PC-3 (cell line): ENCODE results near the gene TFB1M. TPM values are rescaled to one million over a fixed set of nuclear protein-coding genes. Genes with fewer than 3 reads are reported as not detected.

ENCODE experiments used
- ATAC-seq: fragments of 200-7000 bp; cut with Tn5 transposase; 2 replicates; pipeline ENCODE4 v1.9.1; 2020; ENCODE audit warnings: mild to moderate bottlenecking, moderate library complexity
- BruUV-seq: library from RNA; stranded (reverse); fragments of 400-500 nt; replicated peaks from 2 replicates; lab custom pipeline; 2021; lab: Mats Ljungman, UMichigan
- CTCF ChIA-PET: fragments of 300-600 bp; sonication (Branson Sonifier 250); formaldehyde crosslinking; loops from one replicate; lab custom pipeline; 2022; ENCODE audit warnings: antibody characterized with exemption; lab: Charles Lee
- POLR2A ChIA-PET: fragments of 300-600 bp; sonication (Branson Sonifier 250); formaldehyde crosslinking; loops from one replicate; lab custom pipeline; 2022; ENCODE audit warnings: antibody characterized with exemption; ENCODE audit not compliant: unreplicated experiment; lab: Charles Lee
- DNase-seq: peaks from one replicate; pipeline ENCODE4 v3.0.0-alpha.2; 2015
- H2AFZ ChIP-seq: fragments of 300-600 bp; sonication (generic); 2 replicates; pipeline ENCODE4 v1.6.0; 2016; ENCODE audit warnings: antibody characterized with exemption, low read length
- H3F3A ChIP-seq: fragments of 300-600 bp; sonication (generic); one replicate; pipeline ENCODE4 v1.6.0; 2017; ENCODE audit warnings: antibody characterized with exemption, low read length, control low read depth, mild to moderate bottlenecking; ENCODE audit not compliant: unreplicated experiment
- H3K27ac ChIP-seq: fragments of 300-600 bp; sonication (generic); 2 replicates; pipeline ENCODE4 v1.5.1; 2016; ENCODE audit warnings: mild to moderate bottlenecking, low read length
- H3K27me3 ChIP-seq: fragments of 300-600 bp; sonication (generic); 2 replicates; pipeline ENCODE4 v1.6.1; 2016; ENCODE audit warnings: low read length, mixed read lengths
- H3K36me3 ChIP-seq: fragments of 300-600 bp; sonication (generic); 2 replicates; pipeline ENCODE4 v1.6.1; 2016; ENCODE audit warnings: low read depth, mixed run types, low read length, mixed read lengths
- H3K4me1 ChIP-seq: fragments of 300-600 bp; sonication (generic); 2 replicates; pipeline ENCODE4 v1.5.1; 2016; ENCODE audit warnings: low read length; ENCODE audit not compliant: insufficient read depth
- H3K4me2 ChIP-seq: fragments of 300-600 bp; sonication (generic); 2 replicates; pipeline ENCODE4 v1.6.0; 2016; ENCODE audit warnings: low read length
- H3K4me3 ChIP-seq: fragments of 300-600 bp; sonication (generic); 2 replicates; pipeline ENCODE4 v1.5.1; 2016; ENCODE audit warnings: mild to moderate bottlenecking, low read length, mixed read lengths
- H3K79me2 ChIP-seq: fragments of 300-600 bp; sonication (generic); 2 replicates; pipeline ENCODE4 v1.6.1; 2017; ENCODE audit warnings: low read length, mixed read lengths
- H3K9ac ChIP-seq: fragments of 300-600 bp; sonication (generic); 2 replicates; pipeline ENCODE4 v1.6.0; 2016; ENCODE audit warnings: mild to moderate bottlenecking, low read length
- H3K9me2 ChIP-seq: fragments of 300-600 bp; sonication (generic); replicated peaks from 2 replicates; pipeline ENCODE4 v1.6.1; 2016; ENCODE audit warnings: mixed run types, low read length, mixed read lengths
- H3K9me3 ChIP-seq: fragments of 300-600 bp; sonication (generic); 2 replicates; pipeline ENCODE4 v1.6.1; 2016; ENCODE audit warnings: low read length, mixed read lengths
- H4K20me1 ChIP-seq: fragments of 300-600 bp; sonication (generic); 2 replicates; pipeline ENCODE4 v1.6.1; 2016; ENCODE audit warnings: low read length, mixed read lengths
- EZH2 ChIP-seq: fragments of 300-600 bp; sonication (generic); IDR thresholded peaks from one replicate; pipeline ENCODE4 v1.6.1; 2017; ENCODE audit warnings: antibody characterized with exemption, mild to moderate bottlenecking, low read length; ENCODE audit not compliant: unreplicated experiment
- EZH2phosphoT487 ChIP-seq: fragments of 300-600 bp; sonication (generic); IDR thresholded peaks from 2 replicates; pipeline ENCODE4 v1.6.1; 2018; ENCODE audit warnings: mild to moderate bottlenecking, antibody characterized with exemption, low read length, borderline replicate concordance
- intact Hi-C: fragments of 100-400 bp; cut with micrococcal nuclease; formaldehyde crosslinking; loops from 2 replicates; pipeline ENCODE4 v1.9.0; 2023
- total RNA-seq: library from RNA; depleted of rRNA; stranded (reverse); fragments of >200 nt; gene quantifications from 2 replicates; pipeline ENCODE4 v1.2.3, GENCODE V29; 2014
- TF ChIP-seq, protein P1 (sequence below): fragments of 300-600 bp; sonication (generic); conservative IDR thresholded peaks from 2 replicates; pipeline ENCODE4 v1.5.1; 2017; ENCODE audit warnings: antibody characterized with exemption, low read depth, mild to moderate bottlenecking, low read length

TFB1M gene
- total RNA-seq, 1 experiment from 2014 or later, result 23.1 TPM

DNA sequence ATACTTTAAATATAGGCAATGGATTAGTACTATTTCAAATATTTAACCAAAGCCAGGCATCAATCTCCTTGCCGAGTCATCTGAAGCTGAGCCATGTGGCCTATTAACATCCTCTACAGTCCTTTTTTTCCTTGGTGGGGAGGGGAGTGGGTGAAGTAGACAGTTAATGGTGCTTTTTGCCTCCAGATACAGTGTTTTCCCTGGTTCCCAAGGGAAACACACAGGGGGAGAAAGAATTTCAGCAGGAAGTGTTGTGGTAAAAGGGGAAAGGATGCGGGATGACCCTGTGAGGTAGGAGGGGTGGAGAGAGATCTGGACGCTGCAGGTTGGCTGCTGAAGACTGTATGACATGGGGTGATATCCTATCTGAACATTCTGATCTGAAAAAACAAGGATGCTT is 40.9 kb downstream of the TFB1M start:
- POLR2A ChIA-PET, result no interaction called here
- DNase-seq (no peak), ATAC-seq (no peak)
- no peaks in the 10 kb centered on the region for H4K20me1 ChIP-seq
- H2AFZ ChIP-seq, result no peak overlapping the region
- no peak overlapping the region for H3K9ac ChIP-seq
- BruUV-seq, result no TSS peak
- TF ChIP-seq, protein P1, sequence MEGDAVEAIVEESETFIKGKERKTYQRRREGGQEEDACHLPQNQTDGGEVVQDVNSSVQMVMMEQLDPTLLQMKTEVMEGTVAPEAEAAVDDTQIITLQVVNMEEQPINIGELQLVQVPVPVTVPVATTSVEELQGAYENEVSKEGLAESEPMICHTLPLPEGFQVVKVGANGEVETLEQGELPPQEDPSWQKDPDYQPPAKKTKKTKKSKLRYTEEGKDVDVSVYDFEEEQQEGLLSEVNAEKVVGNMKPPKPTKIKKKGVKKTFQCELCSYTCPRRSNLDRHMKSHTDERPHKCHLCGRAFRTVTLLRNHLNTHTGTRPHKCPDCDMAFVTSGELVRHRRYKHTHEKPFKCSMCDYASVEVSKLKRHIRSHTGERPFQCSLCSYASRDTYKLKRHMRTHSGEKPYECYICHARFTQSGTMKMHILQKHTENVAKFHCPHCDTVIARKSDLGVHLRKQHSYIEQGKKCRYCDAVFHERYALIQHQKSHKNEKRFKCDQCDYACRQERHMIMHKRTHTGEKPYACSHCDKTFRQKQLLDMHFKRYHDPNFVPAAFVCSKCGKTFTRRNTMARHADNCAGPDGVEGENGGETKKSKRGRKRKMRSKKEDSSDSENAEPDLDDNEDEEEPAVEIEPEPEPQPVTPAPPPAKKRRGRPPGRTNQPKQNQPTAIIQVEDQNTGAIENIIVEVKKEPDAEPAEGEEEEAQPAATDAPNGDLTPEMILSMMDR, result no peak
- TF ChIP-seq EZH2phosphoT487 (no peak), EZH2 (no peak)
- H3K36me3 ChIP-seq, result no peaks in the 10 kb centered on the region; the same call in 1 of the 2 replicates
- CTCF ChIA-PET, result no interaction called here
- peaks cover 8% of the 10 kb centered on the region for H3K4me1 ChIP-seq
- no peaks in the 10 kb centered on the region for H3F3A ChIP-seq
- H3K9me2 ChIP-seq, result no peaks in the 10 kb centered on the region
- intact Hi-C loops, result no loop called here
- no peak overlapping the region for H3K27ac ChIP-seq
- H3K9me3 ChIP-seq, result no peaks in the 10 kb centered on the region
- H3K4me3 ChIP-seq, result no peak overlapping the region
- no peaks in the 10 kb centered on the region for H3K79me2 ChIP-seq
- no peaks in the 10 kb centered on the region for H3K27me3 ChIP-seq
- no peak overlapping the region for H3K4me2 ChIP-seq

DNA sequence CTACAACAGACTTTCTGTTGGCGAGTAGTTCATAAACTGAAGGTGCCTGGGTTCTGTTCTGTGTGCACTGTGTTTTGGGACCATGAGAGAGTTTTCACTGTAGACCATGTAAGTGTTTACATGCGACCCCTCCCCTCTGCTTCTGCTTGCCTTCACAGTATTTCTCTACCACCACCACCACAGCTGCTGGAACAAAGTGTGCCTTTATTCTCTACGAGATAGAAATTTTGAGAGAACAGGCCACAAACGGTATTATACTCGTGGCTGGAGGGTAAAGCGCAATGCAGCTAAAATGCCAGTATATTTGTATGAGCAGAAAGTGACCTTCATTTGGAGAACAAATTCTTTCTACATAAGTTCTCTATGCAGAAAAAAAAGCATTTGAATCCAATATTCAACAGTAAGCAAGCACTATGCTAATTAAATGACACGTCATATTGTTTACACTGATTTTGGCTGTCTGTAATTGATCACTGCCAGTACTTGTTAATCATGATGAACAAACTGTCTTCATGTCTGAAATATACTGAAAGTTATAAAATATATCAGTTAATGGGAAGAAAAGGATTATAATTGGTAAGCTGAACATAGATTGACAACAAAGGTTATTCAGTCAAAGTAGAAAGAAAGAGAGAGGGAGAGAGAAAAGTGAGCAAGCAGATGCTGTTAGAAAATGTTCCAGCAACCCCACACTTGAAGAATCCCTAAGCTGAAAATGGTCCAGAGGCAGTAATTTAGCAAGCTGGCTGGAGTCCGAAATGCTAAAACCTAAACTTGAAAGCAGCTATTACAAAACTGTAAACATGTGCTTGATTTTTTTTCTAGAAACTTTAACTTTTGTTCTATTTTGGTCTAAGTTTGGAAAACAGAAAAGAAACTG is 41.7 kb downstream of the TFB1M start:
- H3K4me3 ChIP-seq, result no peak overlapping the region
- H3K27ac ChIP-seq, result no peak overlapping the region
- CTCF ChIA-PET, result no interaction called here
- no peaks in the 10 kb centered on the region for H3K79me2 ChIP-seq
- no TSS peak for BruUV-seq
- no peak overlapping the region for H2AFZ ChIP-seq
- peaks cover 3% of the 10 kb centered on the region for H3K4me1 ChIP-seq
- no peak overlapping the region for H3K4me2 ChIP-seq
- no peaks in the 10 kb centered on the region for H3K9me3 ChIP-seq
- no peaks in the 10 kb centered on the region for H3K27me3 ChIP-seq
- H4K20me1 ChIP-seq, result no peaks in the 10 kb centered on the region
- intact Hi-C loops, result no loop called here
- H3K9me2 ChIP-seq, result no peaks in the 10 kb centered on the region
- DNase-seq (no peak), ATAC-seq (no peak)
- no peak overlapping the region for H3K9ac ChIP-seq
- TF ChIP-seq, protein P1, result no peak
- TF ChIP-seq EZH2phosphoT487 (no peak), EZH2 (no peak)
- POLR2A ChIA-PET, result no interaction called here
- no peaks in the 10 kb centered on the region; the same call in 1 of the 2 replicates for H3K36me3 ChIP-seq
- H3F3A ChIP-seq, result no peaks in the 10 kb centered on the region

DNA sequence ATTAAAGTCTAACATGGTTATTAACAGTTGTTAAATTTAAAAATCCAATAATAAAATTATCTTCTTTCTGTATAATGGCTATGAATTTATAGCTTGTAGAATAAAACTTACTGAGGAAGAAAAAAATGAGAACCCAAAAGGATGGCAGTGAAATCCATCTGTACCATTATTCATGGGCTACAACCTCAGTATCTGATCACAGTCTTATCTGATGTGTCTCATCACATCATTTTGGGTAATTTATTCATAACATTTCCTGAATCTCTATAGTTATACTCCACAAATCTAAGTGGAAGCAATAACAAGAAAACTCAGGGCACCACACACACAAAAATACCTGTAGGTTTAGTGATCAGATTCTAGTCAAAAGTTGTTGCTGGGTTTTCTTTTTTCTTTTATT is 43.1 kb downstream of the TFB1M start:
- DNase-seq (no peak), ATAC-seq (no peak)
- Histone ChIP-seq H3F3A (no peaks in the 10 kb centered on the region), H3K27me3 (no peaks in the 10 kb centered on the region), H3K9me2 (no peaks in the 10 kb centered on the region), H3K4me2 (no peak overlapping the region), H3K36me3 (no peaks in the 10 kb centered on the region), H3K9ac (no peak overlapping the region), H3K4me1 (no peaks in the 10 kb centered on the region), H3K79me2 (no peaks in the 10 kb centered on the region), H4K20me1 (no peaks in the 10 kb centered on the region), H3K27ac (no peak overlapping the region), H3K4me3 (no peak overlapping the region), H3K9me3 (no peaks in the 10 kb centered on the region), H2AFZ (no peak overlapping the region)
- ChIA-PET POLR2A (no interaction called here), CTCF (no interaction called here)
- TF ChIP-seq EZH2phosphoT487 (no peak), EZH2 (no peak)
- TF ChIP-seq, protein P1, result no peak
- BruUV-seq, result no TSS peak
- intact Hi-C loops, result no loop called here
